SK-N-DZ (cell line): ENCODE measurements around the gene RRM2.

Source experiments
- DNase-seq: peaks from one replicate; pipeline ENCODE4 v3.0.0-alpha.2; 2015; ENCODE audit warnings: low spot score
- small RNA-seq, 2 experiments: library from RNA; depleted of rRNA; stranded (forward); fragments of <200 nt; gene quantifications; one replicate each; pipeline ENCODE3, GENCODE V24; 2014

The RRM2 gene

GRCh38 chr2:10171006-10171800 lies 48.7 kb downstream of the RRM2 start:
- no peak for DNase-seq

- DNase-seq: no peak
These were observed 49.7 kb downstream of the RRM2 start for GRCh38 chr2:10172033-10172871.

GRCh38 chr2:10173258-10174005 lies 50.9 kb downstream of the RRM2 start:
- DNase-seq: no peak

- DNase-seq: no peak
These were observed 51.6 kb downstream of the RRM2 start for GRCh38 chr2:10174173-10174572.

- no peak for DNase-seq
These were observed 52.9 kb downstream of the RRM2 start for GRCh38 chr2:10175441-10175840.

- no peak for DNase-seq
These were observed 56.2 kb downstream of the RRM2 start for GRCh38 chr2:10178751-10179150.

- DNase-seq: no peak
These were observed 56.9 kb downstream of the RRM2 start for GRCh38 chr2:10179422-10179821.

- DNase-seq: no peak
These were observed 57.7 kb downstream of the RRM2 start for GRCh38 chr2:10180229-10180628.

Small RNA genes lying within 50 kb of the gene (small RNA-seq; reads per million reads assigned to genes)
- gene RF00410 (0 reads per million in 2 experiments), gene RF00568 (0 reads per million in 2 experiments)
